GDM1 (cell line): ENCODE results near the gene IDI2.
"Not testable (repeated sequence)": the region's sequence is repeated elsewhere in the genome, so short reads cannot be mapped to it uniquely, and the experiment has no call there.

Experiments
- DNase-seq: peaks from one replicate; lab custom pipeline; 2025; lab: John Stamatoyannopoulos, UW

Gene IDI2

GRCh38 chr10:1025683-1026082 lies at the start of gene IDI2:
Gene IDI2, minus strand, starts transcription at chr10:1025859. Its CDS starts 1,136 bp downstream, at chr10:1024723.
- DNase-seq, result no peak

GRCh38 chr10:1074748-1075308 lies 49.2 kb upstream of the IDI2 start:
- DNase-seq, result no peak

- no peak for DNase-seq
These were observed 48.5 kb upstream of the IDI2 start for GRCh38 chr10:1074052-1074747.

- no peak for DNase-seq
These were observed 45.3 kb upstream of the IDI2 start for GRCh38 chr10:1070919-1071318.

- DNase-seq, result no peak
These were observed 43.0 kb upstream of the IDI2 start for GRCh38 chr10:1068380-1069361.

GRCh38 chr10:1066734-1067133 lies 41.1 kb upstream of the IDI2 start:
- DNase-seq, result not testable (repeated sequence)

- DNase-seq, result no peak
These were observed 39.2 kb upstream of the IDI2 start for GRCh38 chr10:1064964-1065247.

GRCh38 chr10:1063232-1063865 lies 37.7 kb upstream of the IDI2 start:
- DNase-seq, result no peak

- no peak for DNase-seq
These were observed 36.5 kb upstream of the IDI2 start for GRCh38 chr10:1061930-1062774.

GRCh38 chr10:1059902-1060301 lies 34.2 kb upstream of the IDI2 start:
- DNase-seq, result no peak

- DNase-seq, result no peak
These were observed 32.4 kb upstream of the IDI2 start for GRCh38 chr10:1058017-1058416.

- DNase-seq, result peak; percentile 28
These were observed 31.5 kb upstream of the IDI2 start for GRCh38 chr10:1057106-1057657.

- DNase-seq, result peak; percentile 71
These were observed 30.9 kb upstream of the IDI2 start, which contains the start of gene WDR37 for GRCh38 chr10:1056326-1057105. Gene WDR37, plus strand, starts transcription at chr10:1056385. Its CDS starts 15,771 bp downstream, at chr10:1072156.

- no peak for DNase-seq
These were observed 29.0 kb upstream of the IDI2 start for GRCh38 chr10:1054684-1055083.

GRCh38 chr10:1050554-1050953 lies 24.9 kb upstream of the IDI2 start:
- no peak for DNase-seq

- no peak for DNase-seq
These were observed 24.5 kb upstream of the IDI2 start for GRCh38 chr10:1050145-1050544.

GRCh38 chr10:1049425-1049958 lies 23.8 kb upstream of the IDI2 start:
- DNase-seq, result no peak

GRCh38 chr10:1048732-1049424 lies 23.2 kb upstream of the IDI2 start, which contains the start of gene IDI1:
Gene IDI1, minus strand, starts transcription at chr10:1049119. Its CDS starts 116 bp downstream, at chr10:1049003.
- peak; percentile 100 for DNase-seq

GRCh38 chr10:1048349-1048731 lies 22.7 kb upstream of the IDI2 start:
- DNase-seq, result peak; percentile 22
